ENCODE results near the gene FBXO46.

- TF ChIP-seq CTCF (conservative IDR thresholded peaks at IDR 0.05; ENCODE audit: low read depth, low read length): no peak
- TF ChIP-seq EZH2 (IDR thresholded peaks at IDR 0.05; ENCODE audit: low read length, unreplicated experiment): no peak
- TF ChIP-seq EZH2phosphoT487 (IDR thresholded peaks at IDR 0.05; ENCODE audit: borderline replicate concordance, low read length): no peak
These were observed 43.1 kb downstream of the FBXO46 start for GRCh38 chr19:45687599-45687998.
